Measurements from ENCODE around the gene FTCDNL1. TPM values are rescaled to one million over a fixed set of nuclear protein-coding genes. Genes with fewer than 3 reads are reported as not detected.

The FTCDNL1 gene
- total RNA-seq, 4 donors from 2014 or later = 0.69 to 2.3 (median 1.4) TPM

GRCh38 chr2:199818754-199819153 is 32.2 kb downstream of the FTCDNL1 start:
- H3K4me1 ChIP-seq = peaks cover 0 to 5% (median 0%) of the 10 kb centered on the region in 3 donors
- H3K9me3 ChIP-seq = no peaks in the 10 kb centered on the region
- no peaks in the 10 kb centered on the region for H3K27me3 ChIP-seq
- no peak overlapping the region for H3K27ac ChIP-seq
- no peak overlapping the region for H3K4me3 ChIP-seq
- TF ChIP-seq POLR2AphosphoS5 (IDR thresholded peaks at IDR 0.05) = no peak
- TF ChIP-seq CTCF (IDR thresholded peaks at IDR 0.05) = no peak
- no peak for TF ChIP-seq POLR2A (IDR thresholded peaks at IDR 0.05)
- TF ChIP-seq EP300 (IDR thresholded peaks at IDR 0.05) = no peak
- ATAC-seq = no peak
- no peaks in the 10 kb centered on the region for H3K36me3 ChIP-seq
- 82 to 85% methylated on average over 2 of the region's 2 CpGs for WGBS, 2 donors (ENCODE audit: low coverage in 1 of 2)

- H3K27ac ChIP-seq = no peak overlapping the region
- 83 to 94% methylated on average over 2 of the region's 2 CpGs for WGBS, 2 donors (ENCODE audit: low coverage in 1 of 2)
- no peaks in the 10 kb centered on the region for H3K9me3 ChIP-seq
- no peak for ATAC-seq
- peaks cover 0 to 5% (median 0%) of the 10 kb centered on the region in 3 donors for H3K4me1 ChIP-seq
- H3K4me3 ChIP-seq = no peak overlapping the region
- H3K36me3 ChIP-seq = no peaks in the 10 kb centered on the region
- no peaks in the 10 kb centered on the region for H3K27me3 ChIP-seq
- no peak for TF ChIP-seq POLR2AphosphoS5 (IDR thresholded peaks at IDR 0.05)
- no peak for TF ChIP-seq EP300 (IDR thresholded peaks at IDR 0.05)
- TF ChIP-seq CTCF (IDR thresholded peaks at IDR 0.05) = no peak
- no peak for TF ChIP-seq POLR2A (IDR thresholded peaks at IDR 0.05)
These were observed 33.0 kb downstream of the FTCDNL1 start for GRCh38 chr2:199818026-199818425.

GRCh38 chr2:199814817-199815211 is 36.2 kb downstream of the FTCDNL1 start:
- ATAC-seq = no peak
- Histone ChIP-seq H3K27ac (no peak overlapping the region), H3K36me3 (no peaks in the 10 kb centered on the region), H3K27me3 (no peaks in the 10 kb centered on the region), H3K4me1 (peaks cover 0 to 5% (median 0%) of the 10 kb centered on the region in 3 donors), H3K9me3 (no peaks in the 10 kb centered on the region), H3K4me3 (no peak overlapping the region)
- TF ChIP-seq POLR2A (IDR thresholded peaks at IDR 0.05) (no peak), EP300 (IDR thresholded peaks at IDR 0.05) (no peak), CTCF (IDR thresholded peaks at IDR 0.05) (no peak), POLR2AphosphoS5 (IDR thresholded peaks at IDR 0.05) (no peak)

- Histone ChIP-seq H3K4me1 (peaks cover 0 to 5% (median 0%) of the 10 kb centered on the region in 3 donors), H3K36me3 (no peaks in the 10 kb centered on the region), H3K27me3 (no peaks in the 10 kb centered on the region), H3K4me3 (no peak overlapping the region), H3K9me3 (no peaks in the 10 kb centered on the region), H3K27ac (no peak overlapping the region)
- 50 to 55% methylated on average over 5 to 6 of the region's 6 CpGs for WGBS, 2 donors (ENCODE audit: low coverage in 1 of 2)
- ATAC-seq = no peak
- no peak for TF ChIP-seq CTCF (IDR thresholded peaks at IDR 0.05)
- TF ChIP-seq POLR2A (IDR thresholded peaks at IDR 0.05) = no peak
- TF ChIP-seq EP300 (IDR thresholded peaks at IDR 0.05) = no peak
- no peak for TF ChIP-seq POLR2AphosphoS5 (IDR thresholded peaks at IDR 0.05)
These were observed 36.7 kb downstream of the FTCDNL1 start for GRCh38 chr2:199814101-199814816.

- 80 to 85% methylated on average over 8 of the region's 8 CpGs for WGBS, 2 donors (ENCODE audit: low coverage in 1 of 2)
- Histone ChIP-seq H3K4me3 (no peak overlapping the region), H3K9me3 (no peaks in the 10 kb centered on the region), H3K27me3 (no peaks in the 10 kb centered on the region), H3K36me3 (no peaks in the 10 kb centered on the region), H3K27ac (no peak overlapping the region), H3K4me1 (peaks cover 0 to 5% (median 0%) of the 10 kb centered on the region in 3 donors)
- TF ChIP-seq CTCF (IDR thresholded peaks at IDR 0.05) (no peak), EP300 (IDR thresholded peaks at IDR 0.05) (no peak), POLR2A (IDR thresholded peaks at IDR 0.05) (no peak)
- no peak for ATAC-seq
These were observed 38.5 kb downstream of the FTCDNL1 start for GRCh38 chr2:199812493-199812892.
